ENCODE measurements around the gene AMZ2.
"Not testable (repeated sequence)": the region's sequence is repeated elsewhere in the genome, so short reads cannot be mapped to it uniquely, and the experiment has no call there.

The AMZ2 gene, protein sequence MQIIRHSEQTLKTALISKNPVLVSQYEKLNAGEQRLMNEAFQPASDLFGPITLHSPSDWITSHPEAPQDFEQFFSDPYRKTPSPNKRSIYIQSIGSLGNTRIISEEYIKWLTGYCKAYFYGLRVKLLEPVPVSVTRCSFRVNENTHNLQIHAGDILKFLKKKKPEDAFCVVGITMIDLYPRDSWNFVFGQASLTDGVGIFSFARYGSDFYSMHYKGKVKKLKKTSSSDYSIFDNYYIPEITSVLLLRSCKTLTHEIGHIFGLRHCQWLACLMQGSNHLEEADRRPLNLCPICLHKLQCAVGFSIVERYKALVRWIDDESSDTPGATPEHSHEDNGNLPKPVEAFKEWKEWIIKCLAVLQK

GRCh38 chr17:68247445-68248198, at the start of gene AMZ2:
Gene AMZ2, plus strand, starts transcription at chr17:68248043. Its CDS starts 2,145 bp downstream, at chr17:68250188.
- peak; percentile 95 for DNase-seq

- peak; percentile 35 for DNase-seq
These were observed 48.7 kb upstream of the AMZ2 start for GRCh38 chr17:68198931-68199836.

GRCh38 chr17:68199837-68200688, 47.8 kb upstream of the AMZ2 start:
- DNase-seq: no peak

GRCh38 chr17:68200689-68201417, 47.0 kb upstream of the AMZ2 start:
- DNase-seq: peak; percentile 68

DNA sequence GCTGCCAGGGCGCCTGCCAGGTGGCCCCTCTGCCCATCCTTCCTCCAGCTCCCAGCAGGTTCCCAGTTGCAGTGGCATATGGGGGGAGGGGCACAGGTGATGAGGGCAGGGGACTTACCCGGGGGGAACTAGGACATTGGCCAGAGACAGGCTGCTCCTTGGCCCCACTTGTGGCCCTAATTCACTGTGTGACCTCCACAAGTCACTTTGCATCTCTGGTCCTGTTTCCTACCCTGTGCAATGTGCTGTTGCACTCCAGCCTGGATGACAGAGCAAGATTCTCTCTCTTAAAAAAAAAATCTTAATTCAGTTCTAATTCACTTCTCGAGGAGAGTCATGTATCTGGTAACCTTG, 46.4 kb upstream of the AMZ2 start:
- not testable (repeated sequence) for DNase-seq

- DNase-seq: not testable (repeated sequence)
These were observed 45.5 kb upstream of the AMZ2 start for GRCh38 chr17:68202321-68202720.

GRCh38 chr17:68204736-68205135, 43.1 kb upstream of the AMZ2 start:
- DNase-seq: no peak

GRCh38 chr17:68205251-68205807, 42.5 kb upstream of the AMZ2 start:
- peak; percentile 88 for DNase-seq

DNA sequence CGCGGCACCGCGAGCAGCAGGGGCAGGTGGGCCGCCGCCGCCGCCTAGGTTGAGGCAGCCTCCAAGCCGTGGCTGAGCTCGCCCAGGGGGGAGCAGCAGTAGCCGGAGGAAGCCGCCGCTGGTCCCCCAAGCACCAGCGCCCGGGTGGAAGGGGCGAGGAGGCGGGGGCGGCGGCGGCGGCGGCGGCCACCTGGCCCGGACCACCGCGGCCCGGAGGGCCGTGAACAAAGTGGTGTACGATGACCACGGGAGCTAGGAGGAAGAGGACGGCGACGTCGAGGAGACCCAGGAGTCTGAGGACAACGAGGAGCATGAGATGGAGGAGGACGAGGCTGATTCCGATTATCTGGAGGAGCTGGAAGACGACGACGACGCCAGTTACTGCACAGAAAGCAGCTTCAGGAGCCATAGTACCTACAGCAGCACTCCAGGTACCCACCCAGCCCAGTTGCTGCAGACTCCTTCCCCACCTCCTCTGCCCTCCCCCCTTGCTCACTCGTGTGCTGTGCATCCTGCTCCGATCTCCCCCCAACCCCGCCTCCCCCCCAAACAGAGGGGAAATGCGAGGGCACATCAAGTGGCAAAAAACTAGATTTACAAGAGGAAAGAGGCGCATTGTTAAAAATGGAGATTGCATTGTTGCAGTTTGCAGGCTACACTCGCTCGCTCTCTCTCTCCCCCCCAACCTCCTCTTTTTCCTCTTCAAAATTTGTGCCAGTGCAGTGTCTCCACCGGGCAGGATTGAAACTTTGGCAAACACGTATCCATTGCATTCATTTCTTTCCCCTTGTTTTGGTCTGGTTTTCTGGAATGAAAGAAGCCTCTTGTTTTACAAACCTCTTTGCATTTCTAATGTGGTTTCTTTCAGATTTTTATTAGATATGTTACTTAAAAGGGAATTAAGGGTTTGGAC, 41.8 kb upstream of the AMZ2 start:
- DNase-seq: peak; percentile 22

DNA sequence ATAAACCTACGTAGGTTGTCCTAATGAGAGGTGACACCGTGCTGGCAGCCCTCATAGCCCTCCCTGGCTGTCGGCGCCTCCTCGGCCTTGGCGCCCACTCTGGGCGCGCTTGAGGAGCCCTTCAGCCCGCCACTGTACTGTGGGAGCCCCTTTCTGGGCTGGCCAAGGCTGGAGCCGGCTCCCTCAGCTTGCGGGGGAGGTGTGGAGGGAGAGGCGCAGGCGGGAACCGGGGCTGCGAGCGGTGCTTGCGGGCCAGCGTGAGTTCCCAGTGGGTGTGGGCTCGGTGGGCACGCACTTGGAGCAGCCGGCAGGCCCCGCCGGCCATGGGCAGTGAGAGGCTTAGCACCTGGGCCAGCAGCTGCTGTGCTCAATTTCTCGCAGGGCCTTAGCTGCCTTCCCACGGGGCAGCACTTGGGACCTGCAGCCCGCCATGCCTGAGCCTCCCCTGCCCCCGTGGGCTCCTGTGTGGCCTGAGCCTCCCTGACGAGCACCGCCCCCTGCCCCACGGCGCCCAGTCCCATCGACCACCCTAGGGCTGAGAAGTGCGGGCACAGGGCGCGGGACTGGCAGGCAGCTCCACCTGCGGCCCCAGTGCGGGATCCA, 40.1 kb upstream of the AMZ2 start:
- no peak for DNase-seq

DNA sequence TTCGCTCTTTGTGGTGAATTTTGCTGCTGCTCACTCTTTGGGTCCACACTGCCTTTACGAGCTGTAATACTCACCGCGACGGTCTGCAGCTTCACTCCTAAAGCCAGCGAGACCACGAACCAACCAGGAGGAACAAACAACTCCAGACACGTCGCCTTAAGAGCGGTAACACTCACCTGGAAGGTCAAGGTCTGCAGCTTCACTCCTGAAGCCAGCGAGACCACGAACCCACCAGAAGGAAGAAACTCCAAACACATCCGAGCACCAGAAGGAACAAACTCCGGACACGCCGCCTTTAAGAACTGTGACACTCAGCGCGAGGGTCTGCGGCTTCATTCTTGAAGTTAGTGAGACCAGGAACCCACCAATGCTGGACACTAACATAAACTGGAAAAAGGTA, 39.2 kb upstream of the AMZ2 start:
- not testable (repeated sequence) for DNase-seq

DNA sequence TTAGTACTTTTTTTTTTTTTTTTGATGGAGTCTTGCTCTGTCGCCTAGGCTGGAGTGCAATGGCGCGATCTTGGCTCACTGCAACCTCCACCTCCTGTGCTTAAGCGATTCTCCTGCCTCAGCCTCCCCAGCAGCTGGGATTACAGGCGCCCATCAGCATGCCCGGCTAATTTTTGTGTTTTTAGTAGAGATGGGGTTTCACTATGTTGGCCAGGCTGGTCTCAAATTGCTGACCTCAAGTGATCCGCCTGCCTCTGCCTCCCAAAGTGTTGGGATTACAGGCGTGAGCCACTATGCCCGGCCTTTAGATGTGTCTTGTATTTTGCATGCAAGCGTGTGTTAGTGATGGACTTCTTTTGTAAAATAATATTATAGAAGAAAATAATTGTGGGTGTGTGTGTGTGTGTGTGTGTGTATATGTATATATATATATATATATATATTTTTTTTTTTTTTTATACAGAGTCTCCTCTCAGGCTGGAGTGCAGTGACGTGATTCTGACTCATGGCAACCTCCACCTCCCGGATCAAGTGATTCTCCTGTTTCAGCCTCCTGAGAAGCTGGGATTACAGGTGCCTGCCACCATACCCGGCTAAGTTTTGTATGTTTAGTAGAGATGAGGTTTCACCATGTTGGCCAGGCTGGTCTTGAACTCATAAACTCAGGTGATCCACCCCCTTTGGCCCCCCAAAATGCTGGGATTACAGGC, 38.5 kb upstream of the AMZ2 start:
- not testable (repeated sequence) for DNase-seq

DNA sequence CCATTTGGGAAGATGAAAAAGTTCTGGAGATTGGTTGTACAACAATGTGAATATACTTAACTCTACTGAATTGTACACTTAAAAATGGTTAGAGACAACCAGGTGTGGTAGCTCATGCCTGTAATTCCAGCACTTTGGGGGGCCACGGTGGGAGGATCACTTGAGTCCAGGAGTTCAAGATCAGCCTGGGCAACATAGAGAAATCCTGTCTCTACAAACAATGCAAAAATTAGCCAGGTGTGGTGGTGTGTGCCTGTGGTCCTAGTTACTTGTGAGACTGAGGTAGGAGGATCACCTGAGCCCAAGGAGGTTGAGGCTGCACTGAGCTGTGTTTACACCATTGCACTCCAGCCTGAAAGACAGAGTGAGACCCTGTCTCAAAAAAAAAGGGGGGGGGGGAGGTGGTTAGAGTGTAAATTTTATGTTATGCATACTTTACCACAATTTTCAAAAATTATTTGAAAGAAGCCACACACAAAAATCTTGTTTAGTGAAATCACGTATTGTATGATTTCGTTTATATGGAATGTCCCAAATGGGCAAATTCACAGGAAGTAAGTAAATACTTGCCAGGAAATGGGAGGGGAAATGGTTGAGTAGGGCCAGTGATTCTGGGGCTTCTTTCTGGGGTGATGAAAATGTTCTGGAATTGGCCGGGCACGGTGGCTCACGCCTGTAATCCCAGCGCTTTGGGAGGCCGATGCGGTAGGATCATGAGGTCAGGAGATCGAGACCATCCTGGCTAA, 37.1 kb upstream of the AMZ2 start:
- no peak for DNase-seq

DNA sequence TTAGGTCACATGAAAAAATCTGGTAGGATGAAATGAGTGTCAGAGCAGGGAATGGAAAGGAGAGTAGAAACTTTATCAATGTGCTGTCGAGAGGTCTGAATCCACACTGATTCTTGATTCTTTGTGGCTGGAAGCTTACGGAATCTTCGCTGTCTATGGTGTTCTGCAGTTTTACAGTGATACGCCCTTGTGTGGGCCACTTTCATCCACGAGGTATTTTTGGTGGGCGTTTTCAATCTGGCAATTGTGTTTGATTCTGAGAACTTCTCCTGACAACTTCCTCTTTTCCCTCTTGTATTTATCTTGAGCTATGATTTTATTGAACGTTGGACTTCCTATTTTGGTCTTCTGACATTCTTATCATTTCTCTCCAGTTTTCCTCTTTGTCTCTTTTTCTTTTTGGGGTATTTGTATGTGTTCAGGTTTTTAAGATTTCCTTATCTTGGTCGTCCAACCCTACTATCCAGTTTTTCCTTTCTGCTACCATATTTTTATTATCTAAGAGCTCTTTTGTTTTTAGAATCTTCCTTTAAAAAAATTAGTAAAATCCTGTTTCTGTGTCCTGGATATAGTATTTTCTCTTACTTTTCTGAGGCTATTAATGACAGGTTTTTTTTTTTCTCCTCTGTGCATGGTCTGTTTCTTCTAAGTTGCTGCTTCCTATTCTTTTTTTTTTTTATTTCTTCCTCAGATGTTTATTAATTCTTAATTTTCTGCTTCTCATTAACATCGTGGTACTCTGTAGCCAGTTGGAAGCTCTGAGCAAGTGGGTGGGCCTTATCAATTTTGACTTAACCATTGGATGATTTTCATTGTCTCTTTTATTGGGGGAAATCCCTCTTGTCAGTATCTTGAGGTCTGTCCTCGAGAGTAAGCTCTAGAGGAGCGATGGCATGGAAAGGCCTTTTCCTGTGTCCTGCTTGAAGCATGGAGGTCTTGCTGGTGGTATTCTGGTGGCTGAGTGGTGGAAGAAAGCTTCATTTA, 34.1 kb upstream of the AMZ2 start:
- not testable (repeated sequence) for DNase-seq

DNA sequence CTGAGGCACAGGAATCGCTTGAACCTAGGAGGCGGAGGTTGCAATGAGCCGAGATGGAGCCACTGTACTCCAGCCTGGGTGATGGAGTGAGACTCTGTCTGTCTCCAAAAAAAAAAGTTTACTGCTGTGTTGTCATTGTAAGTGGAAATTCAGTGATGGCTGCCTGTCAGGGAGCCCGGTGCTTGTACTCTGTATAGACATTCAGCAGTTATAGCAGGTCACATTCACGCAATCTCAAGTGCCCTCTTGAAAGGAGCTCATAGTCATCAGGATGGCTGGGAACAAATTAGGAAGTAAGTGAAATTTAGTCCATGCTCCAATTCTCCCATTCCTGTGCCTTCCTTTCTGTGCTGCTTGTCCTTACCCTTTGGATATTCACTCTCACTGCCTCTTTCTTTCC, 32.4 kb upstream of the AMZ2 start:
- DNase-seq: not testable (repeated sequence)

- not testable (repeated sequence) for DNase-seq
These were observed 28.4 kb upstream of the AMZ2 start for GRCh38 chr17:68219429-68219828.

DNA sequence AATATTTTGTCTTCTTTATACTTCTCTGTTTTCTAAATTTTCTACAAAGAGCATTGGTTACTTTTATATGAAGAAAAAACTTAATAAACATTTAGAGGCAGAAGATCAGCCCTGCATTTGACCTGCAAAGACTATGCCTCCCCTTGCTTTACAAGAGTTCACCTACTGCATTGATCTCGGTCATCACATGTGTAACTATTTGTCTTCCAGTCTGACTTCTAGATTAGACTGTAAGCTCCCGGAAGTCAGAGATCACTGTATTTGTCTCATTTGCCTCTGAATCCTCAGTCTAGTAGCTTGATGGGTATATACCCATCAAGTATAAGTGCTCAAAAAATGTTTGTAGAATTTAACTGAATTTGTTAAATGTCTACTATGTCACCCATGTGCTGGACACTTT, 27.7 kb upstream of the AMZ2 start:
- DNase-seq: not testable (repeated sequence)
